D721Med (cell line): ENCODE measurements around the gene PLPP7.

Experiments used
- DNase-seq: peaks from one replicate; pipeline ENCODE4 v3.0.0; 2011; ENCODE audit warnings: low spot score; ENCODE audit not compliant: insufficient read length
- FAIRE-seq: peaks from 2 replicates; lab custom pipeline; 2011; peaks lifted over from hg19 to GRCh38; lab: Jason Lieb, UNC
- TF ChIP-seq, protein P1 (sequence below): IDR thresholded peaks from 2 replicates; pipeline ENCODE4 v1.5.1; 2012; ENCODE audit warnings: mild to moderate bottlenecking, control low read depth; ENCODE audit not compliant: insufficient read depth; ENCODE audit errors: missing control alignments

Gene PLPP7

DNA sequence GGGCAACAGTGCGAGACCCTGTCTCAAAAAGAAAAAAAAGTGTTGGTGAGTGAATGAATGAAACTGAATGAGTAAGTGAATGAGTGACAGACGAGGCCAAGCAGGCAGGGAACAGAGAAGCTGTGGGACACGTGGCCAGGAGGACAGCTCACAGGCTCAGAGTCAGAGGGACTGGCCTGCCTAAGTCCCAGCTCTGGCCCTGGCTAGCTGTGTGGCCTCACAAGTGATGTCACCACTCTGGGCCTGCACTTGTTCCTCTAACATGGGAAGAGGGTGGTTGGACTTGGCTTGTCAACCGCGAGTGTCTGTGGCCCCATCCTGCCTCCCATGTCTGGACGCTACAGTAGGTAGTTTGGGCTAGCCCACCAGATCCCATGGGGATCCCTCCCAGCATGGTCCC, 4.7 kb upstream of the PLPP7 start:
- TF ChIP-seq, protein P1, sequence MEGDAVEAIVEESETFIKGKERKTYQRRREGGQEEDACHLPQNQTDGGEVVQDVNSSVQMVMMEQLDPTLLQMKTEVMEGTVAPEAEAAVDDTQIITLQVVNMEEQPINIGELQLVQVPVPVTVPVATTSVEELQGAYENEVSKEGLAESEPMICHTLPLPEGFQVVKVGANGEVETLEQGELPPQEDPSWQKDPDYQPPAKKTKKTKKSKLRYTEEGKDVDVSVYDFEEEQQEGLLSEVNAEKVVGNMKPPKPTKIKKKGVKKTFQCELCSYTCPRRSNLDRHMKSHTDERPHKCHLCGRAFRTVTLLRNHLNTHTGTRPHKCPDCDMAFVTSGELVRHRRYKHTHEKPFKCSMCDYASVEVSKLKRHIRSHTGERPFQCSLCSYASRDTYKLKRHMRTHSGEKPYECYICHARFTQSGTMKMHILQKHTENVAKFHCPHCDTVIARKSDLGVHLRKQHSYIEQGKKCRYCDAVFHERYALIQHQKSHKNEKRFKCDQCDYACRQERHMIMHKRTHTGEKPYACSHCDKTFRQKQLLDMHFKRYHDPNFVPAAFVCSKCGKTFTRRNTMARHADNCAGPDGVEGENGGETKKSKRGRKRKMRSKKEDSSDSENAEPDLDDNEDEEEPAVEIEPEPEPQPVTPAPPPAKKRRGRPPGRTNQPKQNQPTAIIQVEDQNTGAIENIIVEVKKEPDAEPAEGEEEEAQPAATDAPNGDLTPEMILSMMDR, result no peak
- no peak for FAIRE-seq

DNA sequence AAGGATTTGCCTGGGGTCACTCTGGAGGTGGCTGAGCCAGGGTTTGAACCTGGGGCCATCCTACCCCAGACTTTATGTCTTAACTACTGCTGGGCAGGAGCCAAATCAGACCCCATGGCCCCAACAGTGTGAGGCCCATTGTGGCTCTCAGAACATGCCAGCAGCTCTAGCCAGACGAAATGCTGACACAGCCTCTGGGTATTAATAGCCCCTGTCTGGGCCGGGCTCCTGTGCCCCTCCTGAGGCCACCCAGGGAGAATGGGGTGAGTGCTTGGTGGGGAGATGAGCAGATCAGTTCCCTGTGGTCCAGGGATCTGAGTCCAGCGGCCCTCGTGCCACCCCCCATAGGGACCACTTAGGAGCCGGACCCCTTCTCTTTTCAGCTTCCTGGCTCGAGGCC, 2.2 kb upstream of the PLPP7 start:
- DNase-seq, result no peak
- FAIRE-seq, result no peak
- TF ChIP-seq, protein P1, result no peak

More for the DNA sequence above, 4.7 kb upstream of the PLPP7 start:
- no peak for DNase-seq

DNA sequence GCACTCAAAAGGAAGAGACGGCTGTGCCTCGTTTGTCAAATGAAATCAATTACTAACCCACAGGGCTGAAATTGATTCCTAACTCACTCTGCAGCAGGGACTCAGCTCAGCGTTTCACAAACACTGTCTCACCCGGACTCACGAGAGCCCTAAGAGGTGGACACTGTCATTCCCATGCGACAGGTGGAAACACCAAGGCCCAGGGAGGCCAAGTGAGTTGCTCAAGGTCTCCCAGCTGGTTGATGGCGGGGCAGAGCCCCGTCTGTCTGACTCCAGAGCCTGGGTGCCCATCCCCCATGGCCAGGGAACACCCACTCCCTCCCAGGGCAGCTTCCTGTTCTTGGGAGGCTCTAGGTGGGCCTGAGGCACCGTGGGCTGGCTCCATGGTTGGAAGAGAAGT, 1.3 kb upstream of the PLPP7 start:
- TF ChIP-seq, protein P1, result no peak
- FAIRE-seq, result no peak

DNA sequence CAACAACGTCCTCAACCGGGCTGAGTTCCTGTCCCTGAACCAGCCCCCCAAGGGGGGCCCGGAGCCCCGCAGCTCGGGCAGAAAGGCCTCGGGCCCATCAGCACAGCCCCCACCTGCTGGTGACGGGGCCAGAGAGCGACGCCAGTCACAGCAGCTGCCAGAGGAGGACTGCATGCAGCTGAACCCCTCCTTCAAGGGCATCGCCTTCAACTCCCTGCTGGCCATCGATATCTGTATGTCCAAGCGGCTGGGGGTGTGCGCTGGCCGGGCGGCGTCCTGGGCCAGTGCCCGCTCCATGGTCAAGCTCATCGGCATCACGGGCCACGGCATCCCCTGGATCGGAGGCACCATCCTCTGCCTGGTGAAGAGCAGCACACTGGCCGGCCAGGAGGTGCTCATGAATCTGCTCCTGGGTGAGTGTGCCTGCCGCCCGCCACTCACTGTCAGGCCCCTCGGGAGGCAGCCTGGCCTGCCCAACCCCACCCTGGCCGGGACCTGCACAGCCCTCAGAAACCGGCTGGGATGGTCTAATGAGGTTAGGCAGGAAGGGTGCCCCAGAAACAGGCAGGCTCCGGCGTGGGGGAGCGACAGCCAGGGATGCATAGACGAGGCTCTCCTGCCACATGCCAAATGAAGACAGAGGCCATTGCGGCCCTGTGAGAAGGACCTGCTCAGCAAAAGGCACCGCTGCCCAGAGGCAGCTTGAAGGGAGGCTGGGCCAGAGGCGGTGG, 678 bp downstream of the PLPP7 start:
- TF ChIP-seq, protein P1, result no peak
- no peak for DNase-seq
- FAIRE-seq, result no peak

More for the DNA sequence above, 1.3 kb upstream of the PLPP7 start:
- no peak for DNase-seq

DNA sequence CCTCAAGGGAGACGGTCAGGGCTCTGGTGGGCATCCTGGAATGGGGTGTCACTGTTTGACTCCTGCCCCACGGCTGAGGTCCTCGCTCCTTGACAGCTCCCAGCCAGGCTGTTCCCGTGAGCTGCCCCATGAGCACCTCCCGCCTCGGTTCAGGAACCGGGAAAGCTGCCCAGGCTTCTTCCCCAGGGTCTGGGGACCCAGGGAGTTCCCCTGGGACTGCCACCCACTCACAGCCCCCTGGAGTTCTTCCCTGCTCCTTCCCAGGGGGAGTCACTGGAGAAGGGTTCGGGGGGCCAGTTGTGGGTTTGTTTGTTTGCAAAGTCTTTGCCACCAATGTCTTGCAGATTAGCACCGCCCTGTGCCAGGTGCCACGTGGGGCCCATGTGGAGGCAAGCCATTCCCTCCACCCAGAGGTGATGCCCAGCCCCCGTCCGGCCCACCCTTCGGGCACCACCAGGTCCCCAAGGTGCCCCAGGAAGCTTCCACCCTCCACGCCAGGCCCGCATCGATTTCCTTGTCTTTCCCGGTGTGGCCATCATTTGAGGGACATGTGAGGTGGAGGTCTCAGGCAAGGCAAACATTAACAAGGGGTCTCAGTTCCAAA, 1.3 kb downstream of the PLPP7 start:
- no peak for FAIRE-seq
- no peak for DNase-seq
- TF ChIP-seq, protein P1, result no peak

DNA sequence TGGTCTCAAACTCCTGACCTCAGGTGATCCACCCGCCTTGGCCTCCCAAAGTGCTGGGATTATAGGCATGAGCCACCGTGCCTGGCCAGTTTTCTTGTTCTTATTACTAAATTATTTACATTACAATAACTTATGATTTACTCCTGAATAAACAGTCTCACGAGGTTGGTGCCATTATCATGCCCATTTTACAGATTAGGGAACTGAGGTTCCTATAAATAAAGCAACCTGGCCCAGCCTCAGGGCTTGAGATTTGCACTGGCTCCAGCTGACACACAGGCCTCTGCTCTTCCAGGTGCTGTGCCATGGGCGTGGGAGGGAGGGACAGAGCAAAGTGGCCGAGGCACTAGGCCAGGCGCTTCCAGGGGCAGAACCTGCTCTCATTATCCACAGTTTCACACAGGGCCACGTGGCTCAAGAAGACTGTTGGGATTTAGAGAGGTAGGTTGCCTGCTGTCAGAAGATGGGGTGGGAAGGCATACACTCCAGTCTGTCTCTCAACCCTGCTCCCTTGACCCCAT, 2.3 kb downstream of the PLPP7 start:
- FAIRE-seq (no peak), DNase-seq (no peak)
- TF ChIP-seq, protein P1, result no peak

DNA sequence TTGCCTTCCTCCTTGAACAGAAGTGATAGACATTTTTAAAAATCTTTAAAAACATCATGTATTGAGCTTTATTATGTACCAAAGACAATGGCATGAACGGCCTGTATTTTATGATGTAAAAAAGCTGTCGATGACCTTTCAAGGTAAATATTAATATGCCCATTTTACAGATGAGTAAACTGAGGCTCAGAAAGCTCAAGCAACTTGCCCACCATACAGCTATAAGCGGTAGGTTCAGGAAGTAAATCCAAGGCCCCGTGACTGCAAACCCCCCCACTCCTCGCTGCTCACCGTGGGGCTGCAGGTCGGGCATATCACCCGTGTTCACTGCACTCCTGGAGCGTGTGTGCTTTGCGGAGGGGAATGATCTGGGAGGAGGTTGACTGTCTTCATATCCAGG, 3.4 kb downstream of the PLPP7 start:
- FAIRE-seq, result no peak
- TF ChIP-seq, protein P1, result no peak
- no peak for DNase-seq
